ENCODE data around the gene WWP2.

WWP2 gene

GRCh38 chr16:69747115-69747514 is 15.0 kb upstream of the WWP2 start:
- Histone ChIP-seq H3K79me2 (ENCODE audit: insufficient read depth, low read length) (peaks cover 21% of the 10 kb centered on the region), H3K9ac (ENCODE audit: low read depth, low read length, poor library complexity, severe bottlenecking) (no peak overlapping the region), H3K27me3 (ENCODE audit: insufficient read depth, low read length, poor library complexity, severe bottlenecking) (no peaks in the 10 kb centered on the region), H3K36me3 (ENCODE audit: insufficient read depth, low read length) (peaks cover 83% of the 10 kb centered on the region; the same call in 1 of the 2 replicates), H3K9me3 (ENCODE audit: insufficient read depth, low read depth, low read length) (no peaks in the 10 kb centered on the region), H3K4me1 (ENCODE audit: insufficient read depth, low read length, poor library complexity, severe bottlenecking) (peaks cover 2% of the 10 kb centered on the region), H4K20me1 (ENCODE audit: insufficient read depth, low read length, poor library complexity, severe bottlenecking) (no peaks in the 10 kb centered on the region), H2AFZ (ENCODE audit: low read length) (no peak overlapping the region), H3F3A (ENCODE audit: low read depth) (no peaks in the 10 kb centered on the region), H3K4me2 (ENCODE audit: low read depth, low read length, poor library complexity, severe bottlenecking) (no peak overlapping the region), H3K4me3 (ENCODE audit: low read length, poor library complexity, severe bottlenecking) (no peak overlapping the region), H3K9me2 (replicated peaks; ENCODE audit: low read depth, low read length) (no peaks in the 10 kb centered on the region)
- TF ChIP-seq EZH2phosphoT487 (IDR thresholded peaks at IDR 0.05; ENCODE audit: borderline replicate concordance) = no peak
- TF ChIP-seq, protein P1, sequence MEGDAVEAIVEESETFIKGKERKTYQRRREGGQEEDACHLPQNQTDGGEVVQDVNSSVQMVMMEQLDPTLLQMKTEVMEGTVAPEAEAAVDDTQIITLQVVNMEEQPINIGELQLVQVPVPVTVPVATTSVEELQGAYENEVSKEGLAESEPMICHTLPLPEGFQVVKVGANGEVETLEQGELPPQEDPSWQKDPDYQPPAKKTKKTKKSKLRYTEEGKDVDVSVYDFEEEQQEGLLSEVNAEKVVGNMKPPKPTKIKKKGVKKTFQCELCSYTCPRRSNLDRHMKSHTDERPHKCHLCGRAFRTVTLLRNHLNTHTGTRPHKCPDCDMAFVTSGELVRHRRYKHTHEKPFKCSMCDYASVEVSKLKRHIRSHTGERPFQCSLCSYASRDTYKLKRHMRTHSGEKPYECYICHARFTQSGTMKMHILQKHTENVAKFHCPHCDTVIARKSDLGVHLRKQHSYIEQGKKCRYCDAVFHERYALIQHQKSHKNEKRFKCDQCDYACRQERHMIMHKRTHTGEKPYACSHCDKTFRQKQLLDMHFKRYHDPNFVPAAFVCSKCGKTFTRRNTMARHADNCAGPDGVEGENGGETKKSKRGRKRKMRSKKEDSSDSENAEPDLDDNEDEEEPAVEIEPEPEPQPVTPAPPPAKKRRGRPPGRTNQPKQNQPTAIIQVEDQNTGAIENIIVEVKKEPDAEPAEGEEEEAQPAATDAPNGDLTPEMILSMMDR (conservative IDR thresholded peaks at IDR 0.05; ENCODE audit: low read length) = no peak

- Histone ChIP-seq H3F3A (ENCODE audit: low read depth) (no peaks in the 10 kb centered on the region), H3K79me2 (ENCODE audit: insufficient read depth, low read length) (peaks cover 38% of the 10 kb centered on the region), H4K20me1 (ENCODE audit: insufficient read depth, low read length, poor library complexity, severe bottlenecking) (no peaks in the 10 kb centered on the region), H3K9ac (ENCODE audit: low read depth, low read length, poor library complexity, severe bottlenecking) (no peak overlapping the region), H3K36me3 (ENCODE audit: insufficient read depth, low read length) (peaks cover 66% of the 10 kb centered on the region; the same call in 1 of the 2 replicates), H3K27me3 (ENCODE audit: insufficient read depth, low read length, poor library complexity, severe bottlenecking) (no peaks in the 10 kb centered on the region), H3K9me3 (ENCODE audit: insufficient read depth, low read depth, low read length) (no peaks in the 10 kb centered on the region), H3K4me3 (ENCODE audit: low read length, poor library complexity, severe bottlenecking) (no peak overlapping the region), H3K4me1 (ENCODE audit: insufficient read depth, low read length, poor library complexity, severe bottlenecking) (peaks cover 13% of the 10 kb centered on the region), H3K4me2 (ENCODE audit: low read depth, low read length, poor library complexity, severe bottlenecking) (no peak overlapping the region), H3K9me2 (replicated peaks; ENCODE audit: low read depth, low read length) (no peaks in the 10 kb centered on the region), H2AFZ (ENCODE audit: low read length) (no peak overlapping the region)
- no peak for TF ChIP-seq EZH2phosphoT487 (IDR thresholded peaks at IDR 0.05; ENCODE audit: borderline replicate concordance)
- TF ChIP-seq, protein P1 (conservative IDR thresholded peaks at IDR 0.05; ENCODE audit: low read length) = no peak
Measured at GRCh38 chr16:69748694-69749345, 13.3 kb upstream of the WWP2 start.

DNA sequence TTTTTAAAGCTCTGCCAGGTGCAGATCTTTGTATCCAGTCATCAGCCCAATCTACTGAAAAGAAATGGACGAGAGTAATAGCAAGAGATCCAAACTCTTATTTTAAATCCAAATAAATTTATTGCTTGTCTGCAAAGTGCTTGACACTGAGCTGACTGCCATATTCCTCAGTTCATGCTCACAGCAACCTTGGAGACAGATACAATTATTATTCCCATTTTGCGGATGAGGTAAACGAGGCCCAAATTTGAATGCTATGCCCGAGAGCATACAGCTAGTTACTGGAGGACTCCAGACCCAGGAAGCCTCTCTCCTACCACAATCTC is 8.0 kb upstream of the WWP2 start:
- TF ChIP-seq, protein P1 (conservative IDR thresholded peaks at IDR 0.05; ENCODE audit: low read length) = no peak
- no peak for TF ChIP-seq EZH2phosphoT487 (IDR thresholded peaks at IDR 0.05; ENCODE audit: borderline replicate concordance)
- H3K4me1 ChIP-seq (ENCODE audit: insufficient read depth, low read length, poor library complexity, severe bottlenecking) = peaks cover 13% of the 10 kb centered on the region
- no peaks in the 10 kb centered on the region for H3F3A ChIP-seq (ENCODE audit: low read depth)
- H4K20me1 ChIP-seq (ENCODE audit: insufficient read depth, low read length, poor library complexity, severe bottlenecking) = no peaks in the 10 kb centered on the region
- H3K79me2 ChIP-seq (ENCODE audit: insufficient read depth, low read length) = peaks cover 45% of the 10 kb centered on the region
- H3K27me3 ChIP-seq (ENCODE audit: insufficient read depth, low read length, poor library complexity, severe bottlenecking) = no peaks in the 10 kb centered on the region
- peak overlapping the region; percentile 89 for H3K9ac ChIP-seq (ENCODE audit: low read depth, low read length, poor library complexity, severe bottlenecking)
- H2AFZ ChIP-seq (ENCODE audit: low read length) = peak overlapping the region; percentile 93
- no peaks in the 10 kb centered on the region for H3K9me2 ChIP-seq (replicated peaks; ENCODE audit: low read depth, low read length)
- H3K4me2 ChIP-seq (ENCODE audit: low read depth, low read length, poor library complexity, severe bottlenecking) = peak overlapping the region; percentile 75
- peak overlapping the region; percentile 90 for H3K4me3 ChIP-seq (ENCODE audit: low read length, poor library complexity, severe bottlenecking)
- no peaks in the 10 kb centered on the region for H3K9me3 ChIP-seq (ENCODE audit: insufficient read depth, low read depth, low read length)
- peaks cover 17% of the 10 kb centered on the region; the same call in 1 of the 2 replicates for H3K36me3 ChIP-seq (ENCODE audit: insufficient read depth, low read length)
